Vagina (tissue), 2 donors: Measurements from ENCODE around the gene EEF2KMT.
"Not testable (repeated sequence)": the region's sequence is repeated elsewhere in the genome, so short reads cannot be mapped to it uniquely, and the experiment has no call there.

ENCODE experiments used
- POLR2A ChIP-seq, 2 donors: fragments of 450-650 bp; IDR thresholded peaks; one replicate each; pipeline ENCODE4 v1.6.1; 2017; ENCODE audit warnings: antibody characterized with exemption in 2 of 2, mild to moderate bottlenecking in 2 of 2, moderate library complexity in 2 of 2
- TF ChIP-seq, protein P1 (sequence below), 3 experiments: fragments of 450-650 bp in 2 of 3; fragments of 200-600 bp in 1 of 3; sonication (generic) in 1 of 3; IDR thresholded peaks; one replicate each; pipeline ENCODE4 v1.5.1; 2017 to 2019; ENCODE audit warnings: antibody characterized with exemption in 3 of 3, mild to moderate bottlenecking in 2 of 3, moderate library complexity in 2 of 3

DNA sequence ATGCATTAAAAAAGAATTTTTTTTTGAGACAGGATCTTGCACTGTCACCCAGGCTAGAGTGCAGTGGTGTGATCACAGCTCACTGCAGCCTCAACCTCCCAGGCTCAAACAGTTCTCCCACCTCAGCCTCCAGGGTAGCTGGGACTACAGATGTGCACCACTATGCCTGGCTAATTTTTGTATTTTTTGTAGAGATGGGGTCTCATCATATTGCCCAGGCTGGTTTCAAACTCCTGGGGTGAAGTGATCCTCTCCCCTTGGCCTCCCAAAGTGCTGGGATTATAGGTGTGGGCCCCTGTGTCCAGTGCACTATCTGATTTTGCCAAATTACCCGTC, 47.0 kb upstream of the EEF2KMT start:
- TF ChIP-seq, protein P1, sequence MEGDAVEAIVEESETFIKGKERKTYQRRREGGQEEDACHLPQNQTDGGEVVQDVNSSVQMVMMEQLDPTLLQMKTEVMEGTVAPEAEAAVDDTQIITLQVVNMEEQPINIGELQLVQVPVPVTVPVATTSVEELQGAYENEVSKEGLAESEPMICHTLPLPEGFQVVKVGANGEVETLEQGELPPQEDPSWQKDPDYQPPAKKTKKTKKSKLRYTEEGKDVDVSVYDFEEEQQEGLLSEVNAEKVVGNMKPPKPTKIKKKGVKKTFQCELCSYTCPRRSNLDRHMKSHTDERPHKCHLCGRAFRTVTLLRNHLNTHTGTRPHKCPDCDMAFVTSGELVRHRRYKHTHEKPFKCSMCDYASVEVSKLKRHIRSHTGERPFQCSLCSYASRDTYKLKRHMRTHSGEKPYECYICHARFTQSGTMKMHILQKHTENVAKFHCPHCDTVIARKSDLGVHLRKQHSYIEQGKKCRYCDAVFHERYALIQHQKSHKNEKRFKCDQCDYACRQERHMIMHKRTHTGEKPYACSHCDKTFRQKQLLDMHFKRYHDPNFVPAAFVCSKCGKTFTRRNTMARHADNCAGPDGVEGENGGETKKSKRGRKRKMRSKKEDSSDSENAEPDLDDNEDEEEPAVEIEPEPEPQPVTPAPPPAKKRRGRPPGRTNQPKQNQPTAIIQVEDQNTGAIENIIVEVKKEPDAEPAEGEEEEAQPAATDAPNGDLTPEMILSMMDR (IDR thresholded peaks at IDR 0.05), result not testable (repeated sequence)
- not testable (repeated sequence) for TF ChIP-seq POLR2A (IDR thresholded peaks at IDR 0.05)
